ENCODE data around the gene TNFRSF1A.

TNFRSF1A gene

DNA sequence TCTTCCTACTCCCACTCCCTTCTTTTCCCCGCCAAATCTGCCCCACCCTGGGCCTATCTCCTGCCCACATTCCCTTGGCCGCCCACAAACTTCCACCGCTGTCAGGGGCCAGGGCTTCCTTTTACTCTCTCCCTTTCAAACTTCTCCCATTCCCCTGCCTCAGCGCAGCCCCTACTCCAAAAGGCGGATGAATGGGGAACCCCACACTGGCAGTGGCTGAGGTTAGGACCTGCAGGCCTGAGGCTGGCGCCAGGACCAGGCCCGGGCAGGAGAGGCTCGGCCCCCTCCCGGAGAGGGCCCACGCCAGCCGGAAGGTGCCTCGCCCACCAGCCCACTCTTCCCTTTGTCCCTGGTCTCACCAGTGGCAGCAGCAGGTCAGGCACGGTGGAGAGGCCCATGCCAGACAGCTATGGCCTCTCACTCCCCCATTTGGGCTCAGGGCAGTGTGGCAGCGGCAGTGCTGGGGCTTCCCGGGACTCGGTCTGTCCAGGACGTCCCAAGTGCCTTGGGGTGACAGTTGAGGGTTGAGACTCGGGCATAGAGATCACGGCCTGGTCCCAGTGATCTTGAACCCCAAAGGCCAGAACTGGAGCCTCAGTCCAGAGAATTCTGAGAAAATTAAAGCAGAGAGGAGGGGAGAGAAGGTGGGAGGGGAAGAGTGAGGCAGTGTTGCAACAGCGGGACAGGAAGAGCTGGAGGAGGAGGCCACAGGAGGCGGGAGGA is at the start of gene TNFRSF1A:
Gene TNFRSF1A (minus strand): TSS at position 660 of the 723 bp plus-strand sequence. CDS start 262 bp downstream, at position 398.
- no peak for DNase-seq (ENCODE audit: low read depth, low spot score)

DNA sequence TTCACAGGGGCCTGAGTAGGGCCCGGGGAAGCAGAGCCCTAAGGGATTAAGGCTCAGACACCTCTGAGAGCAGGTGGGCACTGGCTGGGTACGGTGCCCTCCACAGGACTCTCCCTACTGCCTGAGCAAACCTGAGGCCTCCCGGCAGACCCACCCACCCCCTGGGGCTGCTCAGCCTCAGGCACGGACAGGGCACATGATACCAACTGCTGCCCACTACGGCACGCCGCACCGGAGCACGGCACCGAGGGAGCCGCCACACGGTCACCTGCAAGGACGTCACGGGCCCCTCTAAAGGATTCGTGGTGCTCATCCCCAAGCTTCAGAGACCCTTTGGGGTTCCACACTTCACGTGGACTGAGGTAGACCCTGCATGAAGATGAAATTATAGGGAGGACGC is 49.1 kb upstream of the TNFRSF1A start:
- no peak for DNase-seq (ENCODE audit: low read depth, low spot score)

DNA sequence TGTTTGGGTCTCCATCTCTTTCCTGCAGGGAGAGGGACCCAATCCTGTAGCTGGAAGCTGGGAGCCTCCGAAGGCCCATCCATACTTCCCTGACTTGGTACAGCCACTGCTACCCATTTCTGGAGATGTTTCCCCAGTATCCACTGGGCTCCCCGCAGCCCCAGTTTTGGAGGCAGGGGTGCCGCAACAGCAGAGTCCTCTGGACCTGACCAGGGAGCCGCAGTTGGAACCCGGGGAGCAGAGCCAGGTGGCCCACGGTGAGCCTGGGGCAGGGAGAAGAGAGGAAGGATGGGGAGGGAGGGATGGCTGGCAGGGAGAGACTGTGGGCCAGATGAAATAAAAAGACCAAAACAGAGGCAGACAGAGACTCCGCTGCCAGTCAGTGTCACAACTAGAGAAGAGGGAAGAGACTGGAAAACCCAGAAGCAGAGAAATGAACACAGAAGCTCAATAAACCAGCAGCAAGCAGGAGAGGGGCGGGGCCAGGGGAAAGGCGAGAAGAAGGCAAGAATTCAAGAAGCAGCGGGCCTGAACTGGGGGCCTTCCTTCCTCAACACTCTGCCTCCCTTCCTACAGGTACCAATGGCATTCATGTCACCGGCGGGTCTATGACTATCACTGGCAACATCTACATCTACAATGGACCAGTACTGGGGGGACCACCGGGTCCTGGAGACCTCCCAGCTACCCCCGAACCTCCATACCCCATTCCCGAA is 48.4 kb upstream of the TNFRSF1A start:
- DNase-seq (ENCODE audit: low read depth, low spot score) = no peak

DNA sequence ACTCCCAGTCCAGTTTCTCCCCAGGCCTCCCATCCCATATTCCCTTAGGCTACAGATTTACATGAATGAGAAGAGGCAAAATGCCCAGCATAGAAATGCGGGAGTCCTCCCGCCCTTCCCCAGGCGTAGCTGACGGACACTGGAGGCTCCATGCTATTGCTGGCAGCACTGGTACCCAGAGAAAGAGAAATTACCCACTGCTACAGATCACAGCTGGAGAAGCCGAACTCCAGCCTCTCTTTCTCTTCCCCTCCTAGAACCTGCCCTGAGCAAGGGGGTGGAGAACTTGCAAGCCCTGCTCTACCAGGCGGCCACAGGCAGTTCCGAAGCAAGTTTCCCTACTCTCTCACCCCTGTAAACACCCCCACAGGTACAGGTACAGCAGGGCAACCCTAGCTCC is 45.7 kb upstream of the TNFRSF1A start:
- DNase-seq (ENCODE audit: low read depth, low spot score) = no peak

DNA sequence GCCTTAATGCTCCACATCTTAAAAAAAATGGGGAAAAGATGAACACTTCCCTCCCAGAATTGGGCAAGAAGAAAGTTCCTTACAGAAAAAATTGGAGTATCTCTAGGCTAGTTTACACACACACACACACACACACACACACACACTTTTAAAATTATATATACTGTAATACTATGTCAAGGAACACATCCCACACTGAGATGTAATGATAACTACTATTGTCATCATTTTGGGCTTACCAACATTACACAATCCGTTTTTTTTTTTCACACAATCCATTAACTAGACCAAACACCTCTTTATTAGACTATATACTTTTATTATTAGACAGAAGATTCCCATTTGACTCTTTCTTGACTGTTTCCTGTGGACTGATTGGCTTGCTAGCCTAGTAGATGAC is 44.6 kb upstream of the TNFRSF1A start:
- no peak for DNase-seq (ENCODE audit: low read depth, low spot score)

DNA sequence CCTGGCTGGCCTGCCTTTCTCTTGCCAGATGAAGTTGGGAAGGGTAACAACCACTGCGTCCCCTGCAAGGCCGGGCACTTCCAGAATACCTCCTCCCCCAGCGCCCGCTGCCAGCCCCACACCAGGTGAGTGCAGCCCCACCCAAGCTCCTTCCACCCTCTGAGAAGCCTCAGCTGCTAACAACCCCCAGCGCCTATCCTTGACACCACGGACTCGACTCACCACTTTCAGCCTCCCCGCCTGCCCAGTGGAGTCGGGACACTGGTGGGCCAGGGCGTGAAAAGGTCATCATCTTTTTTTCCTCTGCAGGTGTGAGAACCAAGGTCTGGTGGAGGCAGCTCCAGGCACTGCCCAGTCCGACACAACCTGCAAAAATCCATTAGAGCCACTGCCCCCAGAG is 44.2 kb upstream of the TNFRSF1A start:
- DNase-seq (ENCODE audit: low read depth, low spot score) = no peak

DNA sequence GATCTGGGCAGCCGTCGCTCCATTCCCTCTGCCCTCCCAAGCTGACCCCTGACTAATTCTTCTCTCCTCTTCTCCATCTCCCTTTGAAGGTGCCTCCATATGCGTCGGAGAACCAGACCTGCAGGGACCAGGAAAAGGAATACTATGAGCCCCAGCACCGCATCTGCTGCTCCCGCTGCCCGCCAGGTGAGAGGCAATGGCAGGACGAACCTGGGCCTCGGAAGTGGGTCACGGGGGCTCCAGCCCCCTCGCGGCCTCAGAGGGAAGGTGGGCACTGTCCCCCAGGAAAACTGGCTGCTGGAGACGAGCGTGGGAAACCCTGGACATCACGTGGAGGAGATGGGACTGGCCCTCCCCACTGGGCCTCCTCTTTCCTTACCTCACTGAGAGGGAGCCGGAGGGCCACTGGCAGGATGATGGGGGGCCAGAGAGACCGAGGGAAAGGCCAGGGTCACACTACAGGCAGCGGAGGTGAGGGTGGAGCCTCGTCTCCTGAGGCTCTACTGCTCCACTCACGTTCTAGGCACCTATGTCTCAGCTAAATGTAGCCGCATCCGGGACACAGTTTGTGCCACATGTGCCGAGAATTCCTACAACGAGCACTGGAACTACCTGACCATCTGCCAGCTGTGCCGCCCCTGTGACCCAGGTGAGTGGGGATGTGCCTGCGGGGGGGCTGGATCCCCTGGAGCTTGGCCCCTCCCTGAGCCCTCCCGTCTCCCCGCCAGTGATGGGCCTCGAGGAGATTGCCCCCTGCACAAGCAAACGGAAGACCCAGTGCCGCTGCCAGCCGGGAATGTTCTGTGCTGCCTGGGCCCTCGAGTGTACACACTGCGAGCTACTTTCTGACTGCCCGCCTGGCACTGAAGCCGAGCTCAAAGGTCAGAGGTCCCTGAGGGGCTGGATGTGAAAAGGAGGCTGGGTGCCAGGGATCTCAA is 42.9 kb upstream of the TNFRSF1A start:
- DNase-seq (ENCODE audit: low read depth, low spot score) = no peak

DNA sequence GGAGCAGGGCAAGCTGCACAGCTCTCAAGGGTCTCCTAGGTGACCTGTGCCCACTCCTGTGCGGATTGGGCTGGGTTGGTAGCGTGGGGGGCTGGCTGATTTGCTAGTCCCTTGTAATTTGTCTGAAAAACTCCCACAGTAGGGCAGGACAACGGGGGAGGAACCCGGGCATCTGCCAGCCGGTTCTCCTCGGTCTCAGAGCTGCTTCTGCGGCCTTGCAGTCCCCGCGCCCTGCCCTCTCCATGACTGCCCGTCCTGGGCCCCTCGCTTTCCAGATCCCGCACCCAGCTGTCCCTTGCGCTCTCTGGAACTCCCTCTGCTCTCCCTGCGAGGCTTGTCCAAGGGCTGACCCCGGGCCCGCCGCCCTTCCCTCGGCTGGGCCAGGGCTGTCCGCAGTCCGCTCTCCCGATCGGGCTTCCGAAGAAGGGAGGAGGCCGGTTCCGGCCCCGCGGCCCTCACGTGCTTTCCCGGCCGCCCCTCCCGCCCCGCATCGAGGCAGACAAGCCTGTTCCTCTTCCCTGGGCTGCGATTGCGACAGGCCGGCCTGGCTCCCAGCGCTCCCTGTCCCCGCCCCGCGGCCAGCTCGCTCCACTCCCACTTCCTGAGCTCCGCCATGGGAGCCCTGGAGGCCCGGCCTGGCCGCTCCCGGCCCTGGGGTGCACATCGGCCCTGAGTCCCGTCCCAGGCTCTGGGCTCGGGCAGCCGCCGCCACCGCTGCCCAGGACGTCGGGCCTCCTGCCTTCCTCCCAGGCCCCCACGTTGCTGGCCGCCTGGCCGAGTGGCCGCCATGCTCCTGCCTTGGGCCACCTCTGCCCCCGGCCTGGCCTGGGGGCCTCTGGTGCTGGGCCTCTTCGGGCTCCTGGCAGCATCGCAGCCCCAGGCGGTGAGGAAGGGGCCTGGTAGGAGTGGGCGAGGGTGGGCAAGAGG is 42.0 kb upstream of the TNFRSF1A start, which contains the start of gene LTBR:
Gene LTBR (plus strand): TSS at position 591 of the 927 bp plus-strand sequence. CDS start 197 bp downstream, at position 788.
- no peak for DNase-seq (ENCODE audit: low read depth, low spot score)

DNA sequence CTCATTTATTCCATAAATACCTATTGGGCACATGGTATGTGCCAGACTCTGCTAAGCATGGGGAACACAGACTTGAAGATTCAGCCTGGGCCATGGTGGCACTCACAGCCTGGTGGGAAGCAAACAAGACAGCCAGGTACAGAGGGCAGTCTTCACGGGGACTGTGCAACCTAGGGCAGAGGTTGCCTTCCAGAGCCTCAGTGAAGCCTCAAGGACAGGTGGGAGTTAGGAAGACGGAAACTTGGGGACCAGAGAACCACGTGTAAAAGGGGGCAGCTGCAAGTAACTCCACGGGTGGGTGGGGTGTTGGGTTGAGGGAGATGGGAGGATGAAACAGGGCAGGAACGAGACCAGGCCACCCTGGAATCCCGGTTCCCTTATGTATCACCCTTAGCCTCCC is 41.1 kb upstream of the TNFRSF1A start:
- no peak for DNase-seq (ENCODE audit: low read depth, low spot score)

DNA sequence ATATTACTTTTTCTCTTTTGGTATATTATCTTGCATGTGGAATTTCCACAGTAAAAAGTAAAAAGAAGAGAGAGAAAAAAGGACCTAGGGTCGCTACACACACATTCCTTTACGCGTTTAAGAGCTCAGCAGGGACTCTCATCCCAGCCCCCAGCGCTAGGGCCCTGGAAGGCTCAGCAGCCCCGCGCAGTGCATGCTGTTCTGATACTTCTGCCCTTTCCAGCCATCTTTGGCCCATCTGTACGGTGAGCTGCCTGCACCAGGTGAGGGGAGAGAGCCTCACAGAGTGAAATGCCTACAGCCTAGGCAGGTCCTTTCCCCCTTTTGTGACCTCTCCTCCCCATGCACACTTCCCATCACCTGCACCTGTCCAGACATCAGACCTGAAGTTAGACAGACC is 40.5 kb upstream of the TNFRSF1A start:
- no peak for DNase-seq (ENCODE audit: low read depth, low spot score)

DNA sequence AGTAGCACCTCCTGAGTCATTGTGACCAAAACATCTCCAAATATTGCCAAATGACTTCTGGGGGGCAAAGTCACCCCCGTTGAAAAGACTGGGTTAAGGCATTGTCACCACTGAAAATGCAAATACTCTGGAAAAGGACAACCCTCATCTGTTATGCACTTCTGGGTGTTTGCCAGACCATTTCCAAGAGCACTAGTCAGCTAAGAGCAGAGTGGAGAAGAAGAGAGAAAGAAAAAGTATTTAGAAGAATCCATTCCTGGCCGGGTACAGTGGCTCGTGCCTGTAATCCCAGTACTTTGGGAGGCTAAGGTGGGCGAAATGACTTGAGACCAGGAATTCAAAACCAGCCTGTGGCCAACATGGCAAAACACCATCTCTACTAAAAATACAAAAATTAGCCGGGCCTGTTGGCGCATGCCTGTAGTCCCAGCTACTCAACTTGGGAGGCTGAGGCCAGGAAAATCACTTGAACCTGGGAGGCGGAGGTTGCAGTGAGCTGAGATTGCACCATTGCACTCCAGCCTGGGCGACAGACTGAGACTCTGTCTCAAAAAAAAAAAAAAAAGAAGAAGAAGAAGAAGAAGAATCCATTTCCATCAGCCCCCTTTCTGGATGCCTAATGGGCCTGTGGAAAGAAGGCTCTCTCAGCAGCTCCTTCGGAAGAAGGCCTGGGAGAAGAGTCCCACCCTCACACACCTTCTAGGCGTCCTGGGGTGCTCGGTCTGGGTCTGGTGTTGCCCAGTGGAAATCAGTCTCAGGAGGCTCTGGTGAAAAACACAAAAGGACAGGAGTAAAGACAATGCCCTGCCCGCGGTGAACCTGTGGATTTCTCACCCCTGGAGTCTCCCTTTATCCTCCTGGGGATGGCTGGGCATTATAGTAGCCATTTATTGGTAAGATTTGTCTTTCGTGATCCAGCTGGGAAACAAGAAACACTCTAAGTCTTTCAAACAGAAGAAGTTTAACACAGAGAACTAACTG is 38.6 kb upstream of the TNFRSF1A start:
- no peak for DNase-seq (ENCODE audit: low read depth, low spot score)

DNA sequence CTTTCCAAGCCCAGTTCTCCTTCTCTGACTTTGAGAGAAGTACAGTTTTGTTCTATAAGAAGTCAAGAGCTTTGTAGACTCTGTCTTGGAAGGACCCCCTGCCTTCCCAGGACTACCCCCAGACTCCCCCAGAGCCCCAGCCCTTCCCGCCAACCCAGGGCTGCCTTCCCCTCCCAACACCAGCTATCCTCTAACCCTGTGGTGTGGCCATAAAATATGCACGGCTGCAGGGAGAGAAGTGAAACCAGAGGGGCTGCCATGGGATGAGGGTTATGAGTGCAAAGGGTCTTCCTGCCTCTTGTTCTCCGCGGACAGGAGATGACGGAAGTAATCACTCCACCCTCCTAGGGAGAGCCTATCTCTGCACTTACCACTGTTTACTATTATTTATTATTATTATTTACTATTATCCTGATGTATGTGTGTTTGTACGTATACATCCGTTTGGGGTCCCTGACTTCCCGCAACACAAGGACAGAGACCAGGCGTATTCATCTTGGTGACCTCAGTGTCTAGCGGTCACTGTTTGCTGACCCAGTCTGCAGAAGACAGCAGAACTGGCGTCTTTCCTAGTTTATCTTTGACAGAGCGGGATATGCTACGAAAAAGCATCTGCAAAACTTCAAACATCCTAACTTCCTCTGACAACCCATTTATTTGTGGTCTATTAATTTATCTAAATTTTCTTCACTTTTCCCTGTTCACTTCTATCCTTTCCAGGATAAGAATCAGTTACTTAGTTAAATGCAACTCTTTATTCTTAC is 37.0 kb upstream of the TNFRSF1A start:
- DNase-seq (ENCODE audit: low read depth, low spot score) = no peak

DNA sequence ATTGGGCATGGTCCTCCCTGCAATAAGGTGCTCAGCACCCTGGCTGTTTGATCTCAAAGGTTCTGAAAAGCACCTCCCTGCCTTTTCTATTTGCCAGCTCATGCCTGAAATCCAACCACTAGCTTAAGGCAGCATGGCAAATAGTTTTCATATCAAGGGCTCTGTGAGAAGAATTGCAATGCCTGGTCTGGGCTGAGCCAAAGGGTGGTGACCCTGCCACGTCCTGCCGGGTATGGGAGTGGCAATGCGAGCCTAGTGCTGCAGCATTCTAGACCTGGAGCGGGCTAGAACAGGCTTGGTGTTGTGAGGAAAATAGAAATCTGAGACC is 35.8 kb upstream of the TNFRSF1A start:
- no peak for DNase-seq (ENCODE audit: low read depth, low spot score)

DNA sequence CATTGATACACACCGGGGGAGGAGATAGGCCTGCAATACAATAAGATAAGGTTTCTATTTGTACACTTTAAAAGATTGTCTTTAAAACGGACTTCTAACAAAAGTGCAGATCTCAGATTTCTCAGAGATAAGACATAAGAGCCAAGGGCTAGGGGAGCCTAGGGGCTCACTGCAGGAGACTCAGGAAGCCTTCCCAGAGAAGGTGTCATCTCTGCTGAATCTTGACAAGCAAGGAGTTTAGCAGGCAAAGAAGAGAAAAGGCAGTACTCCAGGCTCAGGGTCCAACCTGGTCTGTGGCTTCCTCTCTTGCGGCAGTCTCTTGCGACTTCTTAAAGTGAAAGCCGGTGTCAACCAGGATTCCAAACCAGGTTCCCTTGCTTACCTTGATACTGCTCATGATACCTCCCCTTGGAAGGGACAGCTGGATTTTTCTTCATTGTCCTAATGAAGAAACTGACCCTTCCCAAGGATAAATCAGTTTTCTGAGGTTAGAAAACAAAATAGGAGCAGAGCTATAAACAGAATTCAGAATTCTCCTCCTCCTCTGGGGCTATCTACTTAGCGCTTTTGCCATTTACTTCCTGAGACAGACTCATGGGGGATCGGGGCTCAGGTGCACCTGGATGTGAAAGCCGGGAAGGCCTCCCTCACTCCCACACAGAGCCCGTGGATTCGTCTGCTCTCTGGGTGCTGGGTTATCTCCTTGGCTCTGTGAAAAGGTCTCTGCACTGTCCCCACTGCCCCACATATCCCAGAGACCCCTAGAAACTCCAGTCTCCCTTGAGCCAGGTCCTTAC is 35.2 kb upstream of the TNFRSF1A start:
- DNase-seq (ENCODE audit: low read depth, low spot score) = no peak

DNA sequence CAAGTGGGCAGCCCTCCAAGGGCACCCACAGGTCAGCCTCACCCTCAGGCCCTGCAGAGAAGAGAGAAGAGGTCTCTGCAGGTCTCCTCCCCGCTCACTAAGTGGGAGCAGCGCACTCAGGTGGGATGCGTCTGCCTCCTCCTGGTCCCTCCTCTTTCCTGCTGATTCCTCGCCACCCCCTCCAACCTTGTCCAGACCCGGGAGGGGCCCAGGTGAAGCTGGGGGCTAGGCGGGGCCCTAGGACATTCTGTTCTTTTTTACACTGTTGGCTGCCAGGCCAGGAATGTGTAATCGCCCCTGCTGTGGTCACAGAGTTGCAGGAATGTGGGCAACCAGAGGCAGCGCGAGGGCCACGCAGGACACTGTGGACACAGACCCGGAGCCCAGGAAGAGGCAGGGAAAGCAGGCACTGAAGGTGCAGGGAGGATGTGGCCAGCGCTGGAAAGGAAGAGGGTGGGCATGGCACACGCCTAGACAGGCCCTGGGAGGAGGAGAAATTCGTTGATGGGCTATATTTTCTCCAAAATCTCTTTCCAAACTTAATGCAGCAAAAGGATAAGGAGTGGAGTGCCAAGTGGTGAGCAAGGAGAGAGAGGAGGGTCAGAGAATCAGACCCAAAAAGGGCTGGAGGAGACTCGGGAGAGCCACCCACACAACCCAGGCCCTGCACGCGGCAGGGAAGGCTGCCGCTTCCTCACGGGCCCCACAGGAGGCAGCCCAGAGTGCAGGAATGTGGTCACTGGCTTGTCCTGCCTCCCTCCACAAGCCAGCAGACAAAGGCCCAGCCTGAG is 34.4 kb upstream of the TNFRSF1A start:
- DNase-seq (ENCODE audit: low read depth, low spot score) = no peak

DNA sequence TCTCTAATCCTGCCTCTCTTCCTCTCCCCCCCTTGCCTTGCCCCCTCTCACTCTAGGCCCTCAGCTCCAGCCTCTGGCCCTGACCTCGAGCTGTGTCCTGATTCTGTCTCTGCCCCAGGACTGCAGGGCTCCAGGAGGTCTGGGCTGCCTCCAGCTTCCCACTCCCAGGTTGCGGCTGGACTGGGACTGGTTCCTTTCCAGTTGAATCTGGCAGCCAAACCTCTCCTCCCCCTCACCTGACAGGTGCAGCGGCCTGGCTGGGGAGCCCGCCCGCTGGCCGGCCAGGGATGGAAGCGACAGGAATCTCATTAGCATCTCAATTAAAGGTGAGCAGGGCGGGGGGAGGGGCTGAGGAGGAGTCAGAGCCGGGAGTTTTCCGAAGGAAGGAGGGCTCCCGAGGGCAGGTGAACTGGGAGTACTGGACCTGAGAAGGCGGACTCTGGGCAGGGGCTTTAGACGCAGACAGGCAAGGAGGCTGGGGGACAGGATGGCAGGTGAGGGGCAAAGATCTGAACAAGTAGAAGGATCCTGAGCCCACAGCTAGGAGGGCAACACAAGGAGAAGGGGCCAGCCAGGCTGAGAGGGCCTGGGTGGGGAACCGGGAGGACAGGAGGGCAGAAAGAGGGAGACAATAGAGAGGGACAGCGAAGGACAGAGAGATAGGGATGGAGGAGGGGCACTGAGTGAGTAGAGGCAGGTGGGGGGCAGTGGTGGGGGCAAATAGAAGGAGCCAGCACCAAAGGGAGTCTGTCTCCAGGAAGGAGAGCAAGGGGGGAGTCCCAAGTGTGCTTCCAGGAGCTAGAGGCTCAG is 33.6 kb upstream of the TNFRSF1A start, which contains the start of gene SCNN1A:
Gene SCNN1A (minus strand): TSS at position 295 of the 810 bp plus-strand sequence. CDS start 780 bp downstream, outside the sequence.
- peak; percentile 86 for DNase-seq (ENCODE audit: low read depth, low spot score)

DNA sequence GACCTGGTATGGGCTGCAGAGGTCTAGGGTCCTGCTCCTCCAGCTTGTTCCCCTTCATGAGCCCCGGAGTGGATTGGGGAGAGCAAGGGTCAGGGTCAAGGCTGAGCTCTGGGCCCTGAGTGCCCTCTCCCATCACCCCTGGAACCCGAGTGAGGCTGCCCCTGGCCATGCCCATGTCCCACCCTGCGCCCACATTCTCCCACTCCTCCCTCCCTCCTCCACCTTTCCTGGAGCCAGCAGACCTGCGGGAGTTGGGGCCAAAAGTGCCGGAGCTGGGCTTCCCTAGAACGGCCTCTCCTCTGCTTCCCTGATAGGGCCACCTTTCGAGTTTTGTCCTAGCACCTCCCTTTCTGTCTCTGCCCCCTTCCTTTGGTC is 32.9 kb upstream of the TNFRSF1A start:
- DNase-seq (ENCODE audit: low read depth, low spot score) = no peak

All from iPS DF 19.7 (cell line).